OCI-LY1 (cell line): ENCODE data around the gene ACTR8.

Source experiments
- EZH2 ChIP-seq: fragments of 200-600 bp; sonication (generic), shearing (Covaris generic); IDR thresholded peaks from 2 replicates; pipeline ENCODE4 v1.8.0; 2017; ENCODE audit warnings: borderline replicate concordance, mixed run types, mild to moderate bottlenecking, antibody characterized with exemption, low read length, moderate library complexity, mixed read lengths
- TF ChIP-seq, protein P1 (sequence below): fragments of 200-600 bp; sonication (generic), shearing (Covaris generic); IDR thresholded peaks from 2 replicates; pipeline ENCODE4 v1.5.1; 2017; ENCODE audit warnings: mild to moderate bottlenecking, antibody characterized with exemption, low read length, moderate library complexity, mixed read lengths

- TF ChIP-seq, protein P1, sequence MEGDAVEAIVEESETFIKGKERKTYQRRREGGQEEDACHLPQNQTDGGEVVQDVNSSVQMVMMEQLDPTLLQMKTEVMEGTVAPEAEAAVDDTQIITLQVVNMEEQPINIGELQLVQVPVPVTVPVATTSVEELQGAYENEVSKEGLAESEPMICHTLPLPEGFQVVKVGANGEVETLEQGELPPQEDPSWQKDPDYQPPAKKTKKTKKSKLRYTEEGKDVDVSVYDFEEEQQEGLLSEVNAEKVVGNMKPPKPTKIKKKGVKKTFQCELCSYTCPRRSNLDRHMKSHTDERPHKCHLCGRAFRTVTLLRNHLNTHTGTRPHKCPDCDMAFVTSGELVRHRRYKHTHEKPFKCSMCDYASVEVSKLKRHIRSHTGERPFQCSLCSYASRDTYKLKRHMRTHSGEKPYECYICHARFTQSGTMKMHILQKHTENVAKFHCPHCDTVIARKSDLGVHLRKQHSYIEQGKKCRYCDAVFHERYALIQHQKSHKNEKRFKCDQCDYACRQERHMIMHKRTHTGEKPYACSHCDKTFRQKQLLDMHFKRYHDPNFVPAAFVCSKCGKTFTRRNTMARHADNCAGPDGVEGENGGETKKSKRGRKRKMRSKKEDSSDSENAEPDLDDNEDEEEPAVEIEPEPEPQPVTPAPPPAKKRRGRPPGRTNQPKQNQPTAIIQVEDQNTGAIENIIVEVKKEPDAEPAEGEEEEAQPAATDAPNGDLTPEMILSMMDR = no peak
- TF ChIP-seq EZH2 = no peak
These were observed 1.1 kb upstream of the ACTR8 start for GRCh38 chr3:53883008-53883407.
